ENCODE results near the gene RGP1.

- no peak for TF ChIP-seq POLR2A (IDR thresholded peaks at IDR 0.05; ENCODE audit: low read length)
- no peak for TF ChIP-seq GATA1 (IDR thresholded peaks at IDR 0.05; ENCODE audit: low read depth, low read length)
Measured at GRCh38 chr9:35757892-35758275, 8.8 kb downstream of the RGP1 start.
